Loucy (cell line): ENCODE measurements around the gene PCID2.

Experiments used
- EZH2phosphoT487 ChIP-seq: fragments of 200-600 bp; IDR thresholded peaks from 2 replicates; pipeline ENCODE4 v1.6.1; 2018; ENCODE audit warnings: antibody characterized with exemption, mild to moderate bottlenecking, moderate library complexity, borderline replicate concordance
- TF ChIP-seq, protein P1 (sequence below): fragments of 200-600 bp; sonication (generic); conservative IDR thresholded peaks from 2 replicates; pipeline ENCODE4 v1.5.1; 2014; ENCODE audit warnings: mild to moderate bottlenecking, antibody characterized with exemption, low read length

DNA sequence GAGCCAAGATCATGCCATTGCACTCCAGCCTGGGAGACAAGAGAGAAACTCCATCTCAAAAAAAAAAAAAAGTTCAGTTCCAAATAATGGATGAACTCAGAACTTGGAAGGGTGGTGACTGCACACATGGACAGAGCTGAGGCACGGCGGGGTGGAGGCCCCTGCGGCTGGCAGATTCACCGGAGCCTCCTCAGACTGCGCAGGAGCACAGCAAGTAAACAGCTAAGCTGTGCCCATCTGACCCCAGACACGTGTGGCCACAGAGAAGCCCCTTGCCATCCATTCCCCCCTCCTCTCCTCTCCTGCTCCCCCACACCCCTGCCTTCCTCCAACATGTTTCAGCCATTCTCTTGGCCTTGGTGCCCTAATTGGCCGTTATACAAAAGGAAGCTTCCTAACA, 65.6 kb downstream of the PCID2 start:
- TF ChIP-seq, protein P1, sequence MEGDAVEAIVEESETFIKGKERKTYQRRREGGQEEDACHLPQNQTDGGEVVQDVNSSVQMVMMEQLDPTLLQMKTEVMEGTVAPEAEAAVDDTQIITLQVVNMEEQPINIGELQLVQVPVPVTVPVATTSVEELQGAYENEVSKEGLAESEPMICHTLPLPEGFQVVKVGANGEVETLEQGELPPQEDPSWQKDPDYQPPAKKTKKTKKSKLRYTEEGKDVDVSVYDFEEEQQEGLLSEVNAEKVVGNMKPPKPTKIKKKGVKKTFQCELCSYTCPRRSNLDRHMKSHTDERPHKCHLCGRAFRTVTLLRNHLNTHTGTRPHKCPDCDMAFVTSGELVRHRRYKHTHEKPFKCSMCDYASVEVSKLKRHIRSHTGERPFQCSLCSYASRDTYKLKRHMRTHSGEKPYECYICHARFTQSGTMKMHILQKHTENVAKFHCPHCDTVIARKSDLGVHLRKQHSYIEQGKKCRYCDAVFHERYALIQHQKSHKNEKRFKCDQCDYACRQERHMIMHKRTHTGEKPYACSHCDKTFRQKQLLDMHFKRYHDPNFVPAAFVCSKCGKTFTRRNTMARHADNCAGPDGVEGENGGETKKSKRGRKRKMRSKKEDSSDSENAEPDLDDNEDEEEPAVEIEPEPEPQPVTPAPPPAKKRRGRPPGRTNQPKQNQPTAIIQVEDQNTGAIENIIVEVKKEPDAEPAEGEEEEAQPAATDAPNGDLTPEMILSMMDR, result no peak
- no peak for TF ChIP-seq EZH2phosphoT487
